ENCODE results near the gene CMTM3.
"Not testable (repeated sequence)": the region's sequence is repeated elsewhere in the genome, so short reads cannot be mapped to it uniquely, and the experiment has no call there.

CMTM3 gene

DNA sequence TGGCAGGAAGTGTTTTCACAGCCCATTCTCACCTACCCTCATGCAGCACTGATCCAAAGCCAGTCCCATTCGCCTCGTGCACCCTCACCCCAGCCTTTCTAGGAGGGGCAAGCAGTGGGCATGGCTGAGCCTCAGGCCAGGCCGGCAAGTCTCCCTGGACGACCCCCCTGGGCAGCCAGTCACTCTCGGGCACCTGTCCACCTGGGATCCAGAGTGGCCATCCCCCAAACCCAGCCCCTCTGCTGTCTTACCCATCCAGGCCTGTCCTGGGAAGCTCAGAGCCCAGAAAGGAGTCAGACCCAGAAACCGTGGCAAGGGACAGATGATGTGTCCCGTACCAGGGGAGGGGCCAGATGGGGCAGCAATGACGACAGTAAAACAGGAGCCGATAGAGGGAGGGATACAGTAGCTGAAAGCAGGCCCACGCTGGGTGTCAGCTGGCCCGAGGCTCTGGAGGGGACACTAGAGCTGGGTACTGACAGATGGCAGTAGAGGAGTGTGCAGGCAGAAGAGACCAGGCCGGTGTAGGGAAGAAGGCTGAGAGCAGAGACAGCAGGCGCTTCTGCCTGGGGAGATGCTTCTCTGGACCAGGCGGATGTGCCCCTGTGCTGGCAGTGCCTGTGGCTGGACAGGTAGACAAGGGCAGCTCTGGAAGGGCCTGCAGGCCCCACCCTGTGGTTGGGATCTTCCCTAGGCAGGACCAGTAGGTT lies 5.8 kb downstream of the CMTM3 start:
- DNase-seq, result no peak

DNA sequence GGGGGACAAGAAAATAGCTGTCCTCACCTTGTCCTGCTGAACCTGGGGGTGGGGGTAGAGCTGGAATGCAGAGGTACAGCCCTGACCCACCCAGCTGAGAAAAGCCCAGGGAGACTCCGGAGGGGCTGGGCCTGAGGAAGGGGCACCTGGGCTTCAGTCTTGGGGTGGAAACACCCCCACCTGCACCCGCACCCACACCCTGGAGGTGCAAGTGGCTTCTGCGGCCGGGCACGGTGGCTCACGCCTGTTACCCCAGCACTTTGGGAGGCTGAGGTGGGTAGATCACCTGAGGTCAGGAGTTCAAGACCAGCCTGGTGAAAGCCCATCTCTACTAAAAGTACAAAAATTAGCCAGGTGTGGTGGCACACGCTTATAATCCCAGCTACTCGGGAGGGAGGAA lies 7.4 kb downstream of the CMTM3 start:
- not testable (repeated sequence) for DNase-seq

DNA sequence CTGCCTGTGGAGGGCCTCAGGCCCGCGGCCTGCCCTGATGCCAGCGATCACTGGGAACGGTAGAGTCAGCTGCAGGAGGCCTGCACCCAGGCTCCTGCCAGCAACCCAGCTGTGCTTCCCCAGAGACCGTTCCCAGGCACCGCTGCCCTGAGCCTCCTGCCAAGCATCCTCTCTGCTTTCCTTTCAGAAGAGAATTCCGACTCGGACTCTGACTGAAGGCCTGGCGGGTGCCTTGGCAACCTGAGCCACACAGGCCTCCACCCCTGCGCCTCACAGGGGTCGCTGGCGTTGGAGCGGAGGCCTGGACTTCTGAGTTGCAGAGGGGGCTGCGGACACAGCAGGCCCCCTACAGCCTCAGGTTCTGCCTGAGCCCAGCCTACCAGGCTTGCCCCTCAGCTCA lies 7.9 kb downstream of the CMTM3 start:
- no peak for DNase-seq

- DNase-seq, result no peak
Measured at GRCh38 chr16:66614161-66614802, 9.8 kb downstream of the CMTM3 start.

GRCh38 chr16:66616169-66616568 lies 11.7 kb downstream of the CMTM3 start:
- DNase-seq, result no peak

- no peak for DNase-seq
Measured at GRCh38 chr16:66616592-66616991, 12.1 kb downstream of the CMTM3 start.

GRCh38 chr16:66617010-66617434 lies 12.5 kb downstream of the CMTM3 start:
- no peak for DNase-seq

DNA sequence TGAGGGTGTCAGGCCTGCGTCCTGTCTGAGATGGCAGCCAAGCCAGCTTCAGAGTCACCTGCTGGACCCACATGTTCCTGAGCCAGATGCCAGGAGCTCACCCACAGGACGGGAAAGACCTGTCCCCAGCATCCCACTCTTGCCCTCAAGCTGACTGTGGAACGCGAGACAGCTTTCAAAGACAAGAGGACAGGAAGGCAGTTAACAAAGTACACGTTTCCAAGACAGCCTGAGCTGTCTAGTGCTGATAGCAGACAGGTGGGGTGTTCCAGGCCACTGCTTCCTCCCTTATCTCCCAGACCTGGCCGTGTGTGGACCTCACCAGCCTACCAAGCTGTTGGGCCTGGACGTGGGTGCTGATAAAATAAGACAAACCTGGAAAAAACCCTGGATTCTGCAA lies 13.2 kb downstream of the CMTM3 start:
- DNase-seq, result no peak

DNA sequence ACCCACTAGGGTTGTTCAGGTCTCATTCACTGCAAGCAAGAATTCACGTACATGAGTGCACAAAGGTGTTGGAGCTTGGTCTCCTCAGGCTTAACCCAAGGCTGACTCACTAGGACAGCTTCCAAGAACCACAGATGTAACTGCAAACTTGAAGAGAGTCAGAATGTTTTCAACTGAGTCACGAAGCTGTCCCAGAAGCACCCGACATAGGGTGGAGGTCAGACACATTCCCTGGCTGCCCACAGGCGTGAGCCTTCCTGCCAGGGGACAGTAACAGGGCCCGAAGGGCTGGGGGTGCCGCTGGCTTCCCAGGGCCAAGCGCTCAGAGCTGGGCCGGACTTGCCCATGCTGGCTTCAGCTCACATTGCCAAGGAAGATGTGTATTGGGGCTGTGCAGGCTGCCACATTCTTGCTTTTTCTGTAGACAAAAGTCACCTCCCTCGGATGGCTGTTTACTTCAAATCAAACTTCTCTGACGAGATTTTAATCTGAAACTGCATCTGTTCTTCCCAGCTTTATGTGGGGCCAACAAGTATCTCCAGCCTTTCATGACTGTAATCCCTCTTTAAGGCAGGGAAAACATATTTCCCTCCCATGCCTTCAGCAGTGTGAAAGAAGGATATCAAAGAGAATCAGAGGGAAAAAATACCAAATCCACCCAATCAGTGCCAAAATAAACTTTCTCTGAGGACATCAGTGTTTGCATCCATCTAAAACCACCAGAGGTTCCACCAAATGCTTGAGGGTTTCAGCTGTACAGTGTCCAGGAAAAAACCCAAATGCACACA lies 14.3 kb downstream of the CMTM3 start:
- DNase-seq, result no peak

DNA sequence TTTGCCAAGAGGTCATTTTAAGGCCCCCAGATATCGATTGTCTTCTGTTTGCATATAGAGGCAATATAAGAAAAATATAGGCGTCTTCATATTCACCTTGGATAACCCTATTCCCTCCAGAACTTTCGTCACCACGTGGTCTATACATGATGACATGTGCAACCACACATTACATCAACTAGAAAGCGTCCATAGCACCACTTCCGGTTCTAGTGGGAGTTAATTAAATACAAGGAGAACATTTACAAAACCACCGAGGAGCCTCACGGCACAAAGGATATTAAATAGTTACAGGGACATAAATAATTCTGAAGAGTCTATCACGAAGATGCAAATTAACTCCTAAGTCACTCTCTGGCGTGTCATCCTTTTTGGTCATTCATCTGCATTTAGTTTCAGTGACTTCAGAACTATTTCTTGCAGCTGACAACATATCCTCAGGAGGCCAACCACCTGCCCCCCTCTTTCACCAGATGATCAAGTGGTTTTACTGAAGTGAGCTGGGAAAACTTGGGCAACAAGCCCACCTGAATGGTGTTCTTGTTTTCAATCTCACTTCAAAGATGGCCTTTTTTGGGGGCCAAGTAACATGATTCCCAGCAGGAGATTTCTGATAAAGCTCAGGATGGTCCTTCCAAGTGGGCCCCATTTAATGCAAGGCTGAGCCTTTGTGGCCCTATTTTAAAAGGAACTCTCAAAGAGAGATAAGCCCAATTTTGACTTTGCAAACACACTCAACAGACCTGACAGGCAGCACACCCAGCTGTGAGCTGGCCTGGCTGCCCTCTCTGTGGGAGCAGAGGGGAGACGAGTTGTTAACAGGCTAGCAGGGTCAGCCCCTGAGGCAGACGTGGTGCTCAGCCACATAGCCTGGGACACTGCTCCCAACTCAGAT lies 15.3 kb downstream of the CMTM3 start:
- DNase-seq, result no peak

GRCh38 chr16:66620429-66620795 lies 15.9 kb downstream of the CMTM3 start:
- no peak for DNase-seq

DNA sequence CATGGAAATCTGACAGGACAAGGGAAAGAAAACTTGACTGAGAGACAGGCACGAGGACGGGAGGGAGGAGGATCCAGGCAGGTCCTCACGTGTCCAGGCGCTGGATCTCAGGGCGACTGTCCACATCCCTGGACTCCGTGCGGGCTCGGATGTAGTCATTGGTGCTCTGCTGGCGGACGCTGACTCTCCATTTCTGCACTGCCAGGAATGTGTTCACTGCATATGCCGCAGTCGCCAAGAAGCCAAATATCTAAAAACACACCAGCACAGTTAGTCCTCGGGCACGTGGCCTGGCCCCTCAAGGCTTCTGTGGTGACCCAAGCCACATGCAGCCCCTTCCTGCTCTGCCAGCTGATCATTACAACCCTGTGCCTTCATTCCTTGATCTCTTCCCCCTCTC lies 17.5 kb downstream of the CMTM3 start:
- no peak for DNase-seq

- no peak for DNase-seq
Measured at GRCh38 chr16:66622863-66623262, 18.4 kb downstream of the CMTM3 start.

DNA sequence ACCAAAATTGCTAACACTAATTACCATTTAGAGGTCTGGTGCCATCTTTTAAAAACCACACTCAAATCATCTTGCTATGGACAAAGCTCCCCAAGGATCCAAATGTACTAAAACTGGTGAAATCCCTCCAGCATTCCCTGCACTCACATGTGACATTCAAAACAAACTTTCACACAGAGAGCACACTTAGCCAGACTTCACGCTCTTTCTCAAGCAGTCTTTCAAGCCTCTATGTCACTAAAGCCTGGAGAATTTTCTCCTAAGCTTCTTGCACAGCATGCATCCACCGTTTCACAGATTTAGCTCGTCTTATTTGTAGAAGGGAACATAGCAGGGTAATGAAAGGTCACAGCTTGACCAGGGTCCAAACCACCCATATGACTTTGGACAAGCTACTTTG lies 19.3 kb downstream of the CMTM3 start:
- no peak for DNase-seq

- DNase-seq, result not testable (repeated sequence)
Measured at GRCh38 chr16:66627611-66628378, 23.3 kb downstream of the CMTM3 start.

DNA sequence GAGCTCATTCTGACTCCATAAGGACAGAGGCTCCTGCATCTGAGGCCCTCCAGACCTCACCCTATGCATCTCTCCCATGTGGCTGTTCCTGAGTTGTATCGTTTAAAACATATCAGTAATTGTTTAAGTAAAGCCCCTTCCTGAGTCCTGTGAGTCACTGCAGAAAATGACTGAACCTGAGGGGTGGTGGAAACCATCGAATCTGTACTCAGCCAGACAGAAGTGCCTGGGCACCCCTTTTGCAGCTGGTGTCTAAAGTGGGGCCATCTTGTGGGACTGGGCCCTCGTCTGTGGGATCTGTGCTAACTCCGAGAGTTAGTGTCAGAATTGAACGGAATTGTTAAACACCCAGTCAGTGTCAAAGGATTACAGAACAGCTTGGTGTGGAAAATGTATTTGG lies 25.4 kb downstream of the CMTM3 start:
- no peak for DNase-seq

DNA sequence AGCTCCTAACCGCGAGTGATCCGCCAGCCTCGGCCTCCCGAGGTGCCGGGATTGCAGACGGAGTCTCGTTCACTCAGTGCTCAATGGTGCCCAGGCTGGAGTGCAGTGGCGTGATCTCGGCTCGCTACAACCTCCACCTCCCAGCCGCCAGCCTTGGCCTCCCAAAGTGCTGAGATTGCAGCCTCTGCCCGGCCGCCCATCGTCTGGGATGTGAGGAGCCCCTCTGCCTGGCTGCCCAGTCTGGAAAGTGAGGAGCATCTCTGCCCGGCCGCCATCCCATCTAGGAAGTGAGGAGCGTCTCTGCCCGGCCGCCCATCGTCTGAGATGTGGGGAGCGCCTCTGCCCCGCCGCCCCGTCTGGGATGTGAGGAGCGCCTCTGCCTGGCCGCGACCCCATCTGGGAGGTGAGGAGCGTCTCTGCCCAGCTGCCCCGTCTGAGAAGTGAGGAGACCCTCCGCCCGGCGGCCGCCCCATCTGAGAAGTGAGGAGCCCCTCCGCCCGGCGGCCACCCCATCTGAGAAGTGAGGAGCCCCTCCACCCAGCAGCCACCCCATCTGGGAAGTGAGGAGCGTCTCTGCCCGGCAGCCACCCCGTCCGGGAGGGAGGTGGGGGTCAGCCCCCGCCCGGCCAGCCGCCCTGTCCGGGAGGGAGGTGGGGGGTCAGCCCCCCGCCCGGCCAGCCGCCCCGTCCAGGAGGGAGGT lies 26.2 kb downstream of the CMTM3 start:
- not testable (repeated sequence) for DNase-seq

GRCh38 chr16:66631558-66631957 lies 27.1 kb downstream of the CMTM3 start:
- not testable (repeated sequence) for DNase-seq

DNA sequence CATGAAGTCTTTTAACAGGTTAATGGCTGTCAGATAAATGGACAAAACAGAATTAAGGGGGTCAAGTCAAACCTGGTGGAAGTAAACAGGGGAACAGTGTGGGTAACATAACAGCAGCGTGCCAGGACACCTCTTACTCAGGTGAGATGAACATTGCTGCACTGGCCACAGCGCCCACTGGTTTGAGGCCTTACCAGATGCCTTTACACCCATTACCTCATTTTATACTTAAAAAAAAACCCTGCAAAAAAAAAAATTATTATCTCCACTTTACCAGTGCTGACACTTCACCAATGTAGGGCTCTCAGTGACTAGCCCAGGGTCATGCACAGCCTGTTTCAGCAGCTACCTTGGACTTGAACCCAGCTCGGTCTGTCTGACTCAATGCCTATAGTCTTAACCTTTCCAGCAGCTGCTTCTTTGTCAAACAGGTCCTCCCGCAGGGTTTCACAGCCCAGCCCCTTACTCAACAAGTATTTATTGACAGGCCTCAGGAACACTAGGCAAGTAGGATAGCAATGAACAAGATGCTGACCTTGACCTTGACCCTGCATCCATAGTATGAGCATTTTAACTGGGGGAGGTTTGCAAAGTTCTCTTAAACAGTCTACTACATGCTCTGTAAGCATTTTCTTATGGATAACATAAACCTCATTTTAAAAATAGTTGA lies 30.2 kb downstream of the CMTM3 start:
- no peak for DNase-seq

GRCh38 chr16:66635406-66635805 lies 30.9 kb downstream of the CMTM3 start:
- no peak for DNase-seq

DNA sequence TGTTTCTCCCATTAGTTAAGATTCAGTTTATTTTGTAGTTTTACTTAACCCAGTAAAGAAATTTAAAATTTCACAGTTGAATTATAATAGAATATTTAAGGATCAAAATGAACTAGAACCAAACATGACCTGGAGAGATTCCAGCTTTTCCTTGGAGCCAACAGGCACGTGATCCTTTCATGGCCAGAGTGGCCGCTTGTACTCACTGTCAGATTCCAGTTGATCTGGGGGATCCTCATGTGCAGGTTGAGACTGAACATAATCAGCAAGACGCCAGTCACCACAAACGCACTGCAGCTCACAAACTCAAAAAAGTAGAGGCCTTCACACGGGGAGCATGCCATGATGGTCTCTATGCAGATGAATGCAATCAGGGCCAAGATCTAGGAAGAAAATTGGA lies 31.7 kb downstream of the CMTM3 start:
- no peak for DNase-seq
